NCI-H2029 (cell line): ENCODE data around the gene NAP1L1.

Experiments used
- DNase-seq: peaks from one replicate; lab custom pipeline; 2025; lab: John Stamatoyannopoulos, UW

NAP1L1 gene

GRCh38 chr12:76083246-76083903 is 1.1 kb downstream of the NAP1L1 start:
- DNase-seq: no peak

DNA sequence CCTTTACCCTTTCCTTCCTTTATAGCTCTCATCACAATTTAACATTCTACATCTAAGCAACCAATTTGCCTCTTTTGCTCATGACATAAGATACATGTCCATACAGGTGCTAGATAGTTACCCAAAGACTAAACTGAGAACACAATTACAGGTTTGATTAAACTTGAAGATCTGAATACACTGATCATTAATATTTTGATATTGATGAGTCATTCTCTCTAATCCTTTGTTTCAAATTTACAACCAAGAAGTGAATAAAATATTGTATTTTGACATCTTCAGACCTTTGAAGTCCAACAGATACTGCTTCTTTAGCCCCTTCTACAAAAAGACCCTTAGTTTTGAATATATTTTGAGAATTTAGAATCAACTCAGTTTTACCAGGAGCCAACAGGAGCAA is 2.6 kb downstream of the NAP1L1 start:
- no peak for DNase-seq

GRCh38 chr12:76080729-76081415 is 3.6 kb downstream of the NAP1L1 start:
- DNase-seq: no peak

GRCh38 chr12:76080017-76080728 is 4.3 kb downstream of the NAP1L1 start:
- DNase-seq: peak; percentile 71

DNA sequence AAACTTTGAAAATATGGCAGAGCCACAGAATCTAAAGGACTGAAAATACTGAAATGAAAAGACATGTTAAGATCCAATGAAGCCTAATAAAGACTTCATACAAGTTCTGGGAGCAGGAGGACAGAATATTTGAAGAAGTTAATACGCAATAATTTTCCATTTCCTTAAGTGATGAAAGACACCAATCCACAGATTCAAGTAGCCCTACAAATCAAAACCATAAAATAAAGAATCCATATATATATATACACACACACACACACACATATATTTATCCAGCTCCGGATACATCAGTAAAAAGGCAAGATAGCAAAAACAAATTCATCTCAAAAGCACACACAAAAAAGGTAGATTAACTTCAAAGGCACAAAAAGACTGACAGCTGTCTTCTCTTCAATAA is 5.7 kb downstream of the NAP1L1 start:
- no peak for DNase-seq

DNA sequence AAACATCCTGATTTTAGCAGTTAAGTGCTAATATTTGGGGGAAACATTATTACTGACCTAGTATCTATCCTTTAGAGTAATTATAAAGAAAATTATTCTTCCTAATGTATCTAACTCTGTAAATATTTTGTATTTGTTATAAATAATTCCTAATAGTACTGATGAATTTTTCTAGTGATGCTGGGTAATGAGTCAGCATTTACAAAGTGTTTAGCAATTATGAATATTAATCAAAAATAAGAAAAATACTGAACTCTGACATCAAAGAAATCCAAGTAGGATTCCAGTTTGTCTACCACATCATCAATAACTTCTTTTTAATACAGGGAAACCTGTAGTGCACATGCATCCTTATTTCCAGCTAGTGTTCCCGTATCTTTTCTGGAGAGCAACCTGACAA is 9.0 kb downstream of the NAP1L1 start:
- no peak for DNase-seq

- DNase-seq: no peak
These were observed 9.7 kb downstream of the NAP1L1 start for GRCh38 chr12:76074701-76075336.

- DNase-seq: no peak
These were observed 10.9 kb downstream of the NAP1L1 start for GRCh38 chr12:76073561-76073960.

DNA sequence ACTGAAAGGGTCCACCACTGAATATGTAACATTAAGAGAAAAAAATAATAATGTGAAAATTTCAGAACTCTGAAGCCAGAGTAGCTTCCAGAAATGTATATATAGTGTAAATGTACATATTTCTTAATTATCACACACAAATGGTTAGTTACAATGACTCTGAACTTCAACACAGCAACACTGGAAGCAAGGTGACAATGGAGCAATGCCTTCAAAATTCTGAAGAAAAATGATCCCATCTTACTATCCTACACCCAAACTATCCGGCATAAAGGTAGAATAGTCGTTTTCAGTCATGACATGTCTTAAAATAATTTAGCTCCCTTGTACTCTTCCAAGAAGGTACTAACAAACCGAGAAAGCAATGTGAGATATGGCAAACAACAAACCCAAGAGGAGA is 11.9 kb downstream of the NAP1L1 start:
- no peak for DNase-seq

GRCh38 chr12:76069339-76069738 is 15.1 kb downstream of the NAP1L1 start:
- no peak for DNase-seq

GRCh38 chr12:76065917-76066316 is 18.6 kb downstream of the NAP1L1 start:
- no peak for DNase-seq

DNA sequence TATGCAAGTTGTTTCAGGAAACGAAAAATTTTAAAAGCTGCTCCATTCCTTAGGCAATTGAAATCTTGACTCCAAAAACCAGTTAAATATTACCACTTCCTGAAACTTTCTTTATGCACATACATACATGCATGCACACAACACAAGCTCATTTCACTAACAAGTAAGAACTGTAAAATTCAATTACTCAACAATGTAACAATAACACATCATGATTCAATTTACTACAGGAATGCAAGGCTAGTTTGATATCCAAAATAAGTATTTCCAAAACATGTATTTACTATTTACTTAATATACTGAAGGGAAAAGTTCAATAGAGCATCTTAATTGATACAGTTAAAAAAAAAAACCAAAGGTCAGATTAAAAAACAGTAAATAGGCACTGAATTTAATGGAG is 19.6 kb downstream of the NAP1L1 start:
- DNase-seq: no peak

- DNase-seq: no peak
These were observed 24.4 kb downstream of the NAP1L1 start for GRCh38 chr12:76060111-76060510.

DNA sequence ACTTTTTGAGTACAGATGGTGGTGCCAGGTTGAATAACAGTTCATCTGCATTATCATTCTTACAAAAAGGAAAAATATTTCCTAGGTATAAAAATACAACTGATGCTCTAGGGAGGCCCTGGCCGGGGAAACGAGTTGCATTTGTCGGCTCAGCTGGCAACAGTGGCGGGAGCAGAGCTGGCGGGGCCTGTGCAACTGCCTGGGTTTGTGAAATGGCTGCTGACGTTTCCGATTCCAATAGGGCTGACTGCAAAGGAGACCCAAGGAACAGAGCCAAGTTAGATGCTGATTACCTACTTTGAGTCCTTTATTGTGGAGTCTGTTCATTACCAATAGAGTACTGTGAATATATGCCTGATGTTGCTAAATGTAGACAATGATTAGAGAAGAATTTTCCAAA is 27.2 kb downstream of the NAP1L1 start:
- no peak for DNase-seq

DNA sequence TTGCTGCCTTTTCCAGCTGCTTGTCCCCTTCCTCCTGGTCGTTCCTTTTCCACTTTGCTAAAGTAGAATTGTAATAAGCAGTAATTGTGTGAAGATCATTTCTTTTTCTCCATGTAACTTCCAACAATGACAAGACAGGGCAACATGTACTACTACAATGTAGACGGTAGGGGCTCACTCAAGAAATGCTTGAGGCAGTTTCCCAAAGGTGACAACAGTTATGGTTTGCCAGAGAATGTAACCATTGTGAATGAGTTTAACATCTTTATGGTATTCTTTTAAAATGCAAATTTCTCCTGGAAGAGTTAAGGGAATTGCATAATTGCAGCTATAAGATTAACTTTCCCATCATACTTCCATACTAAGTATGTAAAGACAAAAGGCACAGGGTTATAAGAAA is 29.1 kb downstream of the NAP1L1 start:
- no peak for DNase-seq

- DNase-seq: peak; percentile 12
These were observed 34.8 kb downstream of the NAP1L1 start for GRCh38 chr12:76049575-76050251.

DNA sequence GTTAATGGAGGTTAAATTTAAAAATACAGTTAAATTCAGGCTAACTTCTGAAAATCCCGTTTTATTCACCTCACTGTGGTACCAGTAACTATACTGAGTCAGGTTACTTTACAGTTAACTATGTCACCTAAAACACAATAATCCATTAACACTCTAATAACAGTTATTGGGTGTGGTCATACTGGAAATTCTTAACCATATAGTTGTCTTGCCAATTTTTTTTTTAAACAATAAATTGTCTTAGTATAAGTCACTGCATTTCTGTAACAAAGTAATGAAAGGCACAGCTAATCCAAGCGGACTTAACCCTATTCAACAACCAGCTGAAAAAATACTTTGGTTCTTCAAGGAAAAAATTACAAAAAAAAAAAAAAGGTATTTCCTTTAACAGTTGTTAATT is 36.7 kb downstream of the NAP1L1 start:
- DNase-seq: no peak

- DNase-seq: no peak
These were observed 37.4 kb downstream of the NAP1L1 start for GRCh38 chr12:76047060-76047459.

DNA sequence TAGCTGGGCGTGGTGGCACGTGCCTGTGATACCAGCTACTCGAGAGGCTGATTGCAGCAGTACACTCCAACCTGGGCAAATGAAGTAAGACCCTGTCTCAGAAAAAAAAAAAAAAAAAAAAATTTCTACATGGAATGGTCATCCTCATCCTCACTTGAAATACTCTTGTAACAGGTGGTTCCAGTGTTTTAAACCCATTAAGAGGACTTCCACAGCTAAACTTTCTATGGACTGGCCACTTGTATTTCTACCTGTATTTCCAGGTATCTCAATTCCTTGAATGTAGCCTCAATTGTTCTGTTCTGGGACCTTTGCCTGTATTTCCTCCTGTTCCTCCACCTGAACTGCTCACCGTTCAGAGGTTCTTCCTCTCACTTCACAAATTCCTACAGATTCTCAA is 41.1 kb downstream of the NAP1L1 start:
- DNase-seq: no peak

- no peak for DNase-seq
These were observed 42.3 kb downstream of the NAP1L1 start for GRCh38 chr12:76042147-76042546.

DNA sequence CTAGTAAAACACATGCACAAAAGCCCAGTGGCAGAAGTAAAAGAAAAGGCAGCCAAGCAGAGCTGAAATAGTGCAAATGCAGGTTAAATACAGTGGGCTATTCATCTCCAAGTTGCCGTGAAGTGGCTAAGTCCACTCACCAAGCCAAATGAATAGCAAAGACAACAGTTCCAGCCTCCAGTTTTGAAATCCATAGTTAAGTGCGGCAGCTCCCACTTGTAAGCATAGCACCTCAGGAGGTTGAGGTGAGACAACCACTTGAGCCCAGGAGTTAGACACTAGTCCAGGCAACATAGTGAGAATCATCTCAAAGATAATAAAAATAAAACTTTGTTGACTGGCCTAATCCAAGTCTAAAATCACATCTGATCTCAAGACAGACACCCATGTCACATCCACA is 43.1 kb downstream of the NAP1L1 start:
- DNase-seq: no peak

- DNase-seq: no peak
These were observed 44.0 kb downstream of the NAP1L1 start for GRCh38 chr12:76040461-76040860.
